ENCODE results near the gene DIRAS3.

- peak in 1 of 3 experiments; percentile 8 for TF ChIP-seq CTCF (IDR thresholded peaks at IDR 0.05)
- no peak for TF ChIP-seq POLR2A (IDR thresholded peaks at IDR 0.05)
These were observed 40.3 kb downstream of the DIRAS3 start for GRCh38 chr1:68010090-68010489.

All from testis (tissue), 2 donors.